Fibroblast of lung (primary cell): Measurements from ENCODE around the gene ITGB1. TPM values are rescaled to one million over a fixed set of nuclear protein-coding genes. Genes with fewer than 3 reads are reported as not detected.

ENCODE experiments used
- DNase-seq, 2 donors: peaks; one replicate each; pipeline versions ENCODE4 v3.0.0 to v3.0.0-alpha.2; 2010; ENCODE audit warnings: low read depth in 2 of 2
- H2AFZ ChIP-seq: 2 replicates; pipeline ENCODE4 v1.5.1; 2012; ENCODE audit warnings: low read length, control low read depth, inconsistent platforms
- H3K27ac ChIP-seq: 2 replicates; pipeline ENCODE4 v1.5.1; 2011; ENCODE audit warnings: low read length, control low read depth; ENCODE audit not compliant: insufficient read depth
- H3K27me3 ChIP-seq: 2 replicates; pipeline ENCODE4 v1.5.1; 2011; ENCODE audit warnings: mild to moderate bottlenecking, low read length; ENCODE audit not compliant: control insufficient read depth, insufficient read depth
- H3K36me3 ChIP-seq: 2 replicates; pipeline ENCODE4 v1.5.1; 2011; ENCODE audit warnings: low read length; ENCODE audit not compliant: control insufficient read depth, insufficient read depth
- H3K4me1 ChIP-seq: 2 replicates; pipeline ENCODE4 v1.5.1; 2011; ENCODE audit warnings: low read length; ENCODE audit not compliant: control insufficient read depth, insufficient read depth; ENCODE audit errors: extremely low read depth
- H3K4me2 ChIP-seq: 2 replicates; pipeline ENCODE4 v1.5.1; 2011; ENCODE audit warnings: low read length, control low read depth; ENCODE audit not compliant: insufficient read depth; ENCODE audit errors: extremely low read depth
- H3K4me3 ChIP-seq, 4 experiments: fragments of 200-600 bp in 1 of 4; sonication (generic) in 1 of 4; replicated peaks in 1 of 4; 2 replicates each; pipeline ENCODE4 v1.5.1; 2011 to 2016; ENCODE audit warnings: low read length in 4 of 4, low read depth in 3 of 4, mild to moderate bottlenecking in 3 of 4, control low read depth in 2 of 4, inconsistent platforms in 1 of 4, mixed read lengths in 1 of 4; ENCODE audit not compliant: insufficient read depth in 1 of 4; ENCODE audit errors: control extremely low read depth in 1 of 4
- H3K79me2 ChIP-seq: 2 replicates; pipeline ENCODE4 v1.5.1; 2012; ENCODE audit warnings: mild to moderate bottlenecking, low read length, inconsistent platforms; ENCODE audit not compliant: control insufficient read depth, insufficient read depth
- H3K9ac ChIP-seq: 2 replicates; pipeline ENCODE4 v1.5.1; 2011; ENCODE audit warnings: mild to moderate bottlenecking, low read length, control low read depth; ENCODE audit not compliant: insufficient read depth
- H3K9me3 ChIP-seq: 2 replicates; pipeline ENCODE4 v1.5.1; 2012; ENCODE audit warnings: low read depth, low read length; ENCODE audit not compliant: control insufficient read depth, insufficient read depth
- H4K20me1 ChIP-seq: 2 replicates; pipeline ENCODE4 v1.5.1; 2011; ENCODE audit warnings: low read length; ENCODE audit not compliant: control insufficient read depth, insufficient read depth; ENCODE audit errors: extremely low read depth
- EZH2 ChIP-seq: IDR thresholded peaks from 2 replicates; pipeline ENCODE4 v1.5.1; 2012; ENCODE audit warnings: low read length, control low read depth, mild to moderate bottlenecking; ENCODE audit errors: missing control alignments
- polyA plus RNA-seq, 2 donors: library from polyadenylated mRNA; depleted of rRNA in 1 of 2; stranded (reverse) in 1 of 2; unstranded in 1 of 2; fragments of >200 nt; gene quantifications; 2 replicates each; pipeline ENCODE4 v1.2.1, GENCODE V29; 2011 to 2012; ENCODE audit warnings: missing spikeins in 1 of 2
- total RNA-seq: library from RNA; depleted of rRNA; stranded (reverse); fragments of >200 nt; gene quantifications from 2 replicates; pipeline ENCODE4 v1.2.1, GENCODE V29; 2014
- TF ChIP-seq, protein P1 (sequence below), 2 donors: IDR thresholded peaks in 1 of 2; conservative IDR thresholded peaks in 1 of 2; 1 replicate in 1 of 2; 2 replicates in 1 of 2; pipeline ENCODE4 v1.5.1; 2011 to 2012; ENCODE audit warnings: low read length in 2 of 2, control low read depth in 1 of 2, inconsistent platforms in 1 of 2, low read depth in 1 of 2, mild to moderate bottlenecking in 1 of 2

Gene ITGB1
- total and polyA plus RNA-seq, 2 donors (not counting 1 experiment from before 2014, with no cell fraction given) = 2,456 to 3,450 TPM

DNA sequence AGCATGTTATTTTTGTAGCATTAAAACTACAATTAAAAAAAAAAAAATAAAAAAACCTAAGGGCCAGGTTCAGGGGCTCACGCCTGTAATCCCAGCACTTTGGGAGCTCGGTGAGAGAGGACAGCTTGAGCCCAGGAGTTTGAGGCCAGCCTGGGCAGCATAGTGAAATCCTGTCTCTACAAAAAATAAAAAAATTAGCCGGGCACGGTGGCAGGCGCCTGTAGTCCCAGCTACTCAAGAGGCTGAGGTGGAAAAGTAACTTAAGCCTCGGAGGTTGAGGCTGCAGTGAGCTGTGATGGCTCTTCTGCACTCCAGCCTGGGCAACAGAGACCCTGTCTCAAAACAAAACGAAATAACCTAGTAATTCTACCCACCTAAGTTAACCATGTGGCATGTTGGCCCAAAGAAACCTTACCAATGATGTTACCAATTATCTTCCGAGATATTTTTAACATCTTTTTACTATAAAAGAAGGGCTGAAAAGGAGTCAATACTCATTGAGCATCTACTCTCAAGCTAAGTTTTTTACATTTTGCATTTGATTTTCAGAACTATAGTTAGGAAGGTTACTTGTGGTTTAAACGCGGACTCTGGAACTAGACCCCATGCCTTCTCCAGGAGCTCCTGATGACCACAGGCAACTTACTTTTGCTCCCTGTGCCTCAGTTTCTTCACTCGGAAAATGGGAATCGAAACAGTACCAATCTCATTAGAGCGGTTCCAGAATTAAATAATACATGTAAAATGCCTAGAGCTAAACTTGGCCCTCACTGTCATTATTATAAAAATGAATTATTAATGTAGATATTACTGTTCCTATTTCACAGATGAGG, 1.4 kb downstream of the ITGB1 start:
- TF ChIP-seq EZH2 = no peak
- TF ChIP-seq, protein P1, sequence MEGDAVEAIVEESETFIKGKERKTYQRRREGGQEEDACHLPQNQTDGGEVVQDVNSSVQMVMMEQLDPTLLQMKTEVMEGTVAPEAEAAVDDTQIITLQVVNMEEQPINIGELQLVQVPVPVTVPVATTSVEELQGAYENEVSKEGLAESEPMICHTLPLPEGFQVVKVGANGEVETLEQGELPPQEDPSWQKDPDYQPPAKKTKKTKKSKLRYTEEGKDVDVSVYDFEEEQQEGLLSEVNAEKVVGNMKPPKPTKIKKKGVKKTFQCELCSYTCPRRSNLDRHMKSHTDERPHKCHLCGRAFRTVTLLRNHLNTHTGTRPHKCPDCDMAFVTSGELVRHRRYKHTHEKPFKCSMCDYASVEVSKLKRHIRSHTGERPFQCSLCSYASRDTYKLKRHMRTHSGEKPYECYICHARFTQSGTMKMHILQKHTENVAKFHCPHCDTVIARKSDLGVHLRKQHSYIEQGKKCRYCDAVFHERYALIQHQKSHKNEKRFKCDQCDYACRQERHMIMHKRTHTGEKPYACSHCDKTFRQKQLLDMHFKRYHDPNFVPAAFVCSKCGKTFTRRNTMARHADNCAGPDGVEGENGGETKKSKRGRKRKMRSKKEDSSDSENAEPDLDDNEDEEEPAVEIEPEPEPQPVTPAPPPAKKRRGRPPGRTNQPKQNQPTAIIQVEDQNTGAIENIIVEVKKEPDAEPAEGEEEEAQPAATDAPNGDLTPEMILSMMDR (conservative IDR thresholded peaks at IDR 0.05 in 1 of 2, IDR thresholded peaks at IDR 0.05 in 1 of 2; ENCODE audit: low read depth in 1 of 2, low read length in 2 of 2) = no peak
- DNase-seq = no peak
- Histone ChIP-seq H3K4me3 (peak overlapping the region; percentile 77 to 99 (median 82)), H3K27me3 (no peaks in the 10 kb centered on the region), H3K4me1 (peaks cover 10% of the 10 kb centered on the region), H4K20me1 (peaks cover 10% of the 10 kb centered on the region), H3K9ac (peak overlapping the region; percentile 99), H3K27ac (peak overlapping the region; percentile 95), H3K9me3 (no peaks in the 10 kb centered on the region), H2AFZ (no peak overlapping the region), H3K79me2 (peaks cover 91% of the 10 kb centered on the region), H3K36me3 (peaks cover 2% of the 10 kb centered on the region), H3K4me2 (peak overlapping the region; percentile 84)

DNA sequence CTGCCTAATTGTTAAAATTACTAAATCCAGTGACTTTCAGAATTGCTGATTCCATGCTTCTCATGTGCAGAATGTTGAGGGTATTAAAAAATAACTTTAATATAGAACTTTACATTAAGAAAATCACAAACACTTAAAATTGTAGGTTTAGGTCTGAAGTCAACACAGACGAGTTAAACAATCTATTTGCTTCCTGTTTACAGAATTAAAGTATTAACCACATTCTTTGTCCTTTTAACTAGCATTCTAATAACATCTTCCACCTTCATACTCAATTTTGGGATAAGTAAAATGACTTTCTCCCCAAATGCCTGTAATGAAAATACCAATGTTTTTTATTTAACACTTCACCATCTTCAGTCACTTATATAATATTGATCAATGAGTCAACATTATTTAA, 2.2 kb downstream of the ITGB1 start:
- no peak overlapping the region for H2AFZ ChIP-seq
- H3K9me3 ChIP-seq = no peaks in the 10 kb centered on the region
- H3K4me1 ChIP-seq = peaks cover 10% of the 10 kb centered on the region
- peaks cover 94% of the 10 kb centered on the region for H3K79me2 ChIP-seq
- peak overlapping the region; percentile 84 for H3K4me2 ChIP-seq
- peak overlapping the region; percentile 95 for H3K27ac ChIP-seq
- H3K4me3 ChIP-seq = peak overlapping the region; percentile 77 to 99 (median 82)
- no peaks in the 10 kb centered on the region for H3K27me3 ChIP-seq
- no peak for DNase-seq
- peaks cover 12% of the 10 kb centered on the region for H4K20me1 ChIP-seq
- TF ChIP-seq EZH2 = no peak
- TF ChIP-seq, protein P1 (conservative IDR thresholded peaks at IDR 0.05 in 1 of 2, IDR thresholded peaks at IDR 0.05 in 1 of 2; ENCODE audit: low read depth in 1 of 2, low read length in 2 of 2) = no peak
- H3K9ac ChIP-seq = peak overlapping the region; percentile 99
- peaks cover 2% of the 10 kb centered on the region for H3K36me3 ChIP-seq

DNA sequence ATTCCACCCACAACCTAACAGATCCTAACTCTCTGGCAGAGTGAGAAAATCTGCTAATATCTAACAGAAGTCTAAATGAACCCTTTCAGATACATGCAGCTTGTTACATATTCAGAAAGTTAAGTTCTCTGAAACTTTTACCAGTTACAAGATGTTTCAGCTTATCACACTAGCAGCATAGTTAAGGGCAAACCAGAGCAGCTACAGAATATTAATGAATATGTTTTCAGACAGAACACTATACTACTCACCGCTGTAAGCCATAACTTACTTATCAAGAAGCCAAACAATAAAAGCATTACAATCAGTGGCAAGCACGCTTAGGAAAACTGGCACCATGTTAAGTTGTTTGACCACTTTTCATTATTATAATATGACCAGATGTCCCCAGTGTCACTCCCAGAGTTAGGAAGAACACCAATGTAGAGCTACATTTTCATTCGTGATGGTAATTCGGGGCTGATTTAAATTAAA, 2.7 kb downstream of the ITGB1 start:
- H3K79me2 ChIP-seq = peaks cover 95% of the 10 kb centered on the region
- peaks cover 13% of the 10 kb centered on the region for H3K4me1 ChIP-seq
- H3K9ac ChIP-seq = peak overlapping the region; percentile 58
- H3K4me3 ChIP-seq = peak overlapping the region; percentile 77 to 99 (median 82)
- H3K4me2 ChIP-seq = peak overlapping the region; percentile 84
- TF ChIP-seq, protein P1 (conservative IDR thresholded peaks at IDR 0.05 in 1 of 2, IDR thresholded peaks at IDR 0.05 in 1 of 2; ENCODE audit: low read depth in 1 of 2, low read length in 2 of 2) = no peak
- no peak for TF ChIP-seq EZH2
- no peak for DNase-seq
- peaks cover 2% of the 10 kb centered on the region for H3K36me3 ChIP-seq
- H3K27me3 ChIP-seq = no peaks in the 10 kb centered on the region
- peaks cover 17% of the 10 kb centered on the region for H4K20me1 ChIP-seq
- peak overlapping the region; percentile 95 for H3K27ac ChIP-seq
- no peaks in the 10 kb centered on the region for H3K9me3 ChIP-seq
- no peak overlapping the region for H2AFZ ChIP-seq
